ENCODE results near the gene AKAP10.
"Not testable (repeated sequence)": the region's sequence is repeated elsewhere in the genome, so short reads cannot be mapped to it uniquely, and the experiment has no call there.

Gene AKAP10

DNA sequence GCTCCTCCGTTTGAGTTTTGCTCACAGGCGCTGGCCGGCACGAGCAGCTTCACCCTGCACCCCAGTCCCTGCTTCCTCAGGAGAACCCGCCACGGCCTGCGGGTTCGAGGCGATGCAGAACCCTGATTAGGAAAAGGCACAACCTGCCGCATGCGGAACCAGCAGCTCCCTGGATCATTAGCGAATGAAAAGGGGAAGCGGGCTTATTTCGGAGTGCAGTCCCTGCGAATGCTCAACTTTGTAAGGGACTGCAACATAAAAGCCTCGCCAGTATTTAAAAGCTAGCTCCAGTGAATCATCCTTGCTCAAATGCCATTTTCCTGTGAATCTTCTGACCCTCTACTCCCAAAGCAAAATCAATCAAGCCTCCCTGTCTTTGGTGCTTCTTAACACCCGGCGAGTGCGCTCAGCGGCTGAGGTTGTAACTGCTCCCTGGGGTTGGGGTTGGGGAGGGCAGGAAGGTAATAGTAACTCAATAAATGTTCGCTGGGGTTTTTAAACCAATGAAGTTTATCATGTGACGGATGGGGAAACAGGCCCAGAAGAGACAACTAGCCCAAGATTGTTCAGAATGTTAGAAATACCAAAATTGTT lies 678 bp upstream of the AKAP10 start:
- DNase-seq: peak in 1 of 2 donors; percentile 72

DNA sequence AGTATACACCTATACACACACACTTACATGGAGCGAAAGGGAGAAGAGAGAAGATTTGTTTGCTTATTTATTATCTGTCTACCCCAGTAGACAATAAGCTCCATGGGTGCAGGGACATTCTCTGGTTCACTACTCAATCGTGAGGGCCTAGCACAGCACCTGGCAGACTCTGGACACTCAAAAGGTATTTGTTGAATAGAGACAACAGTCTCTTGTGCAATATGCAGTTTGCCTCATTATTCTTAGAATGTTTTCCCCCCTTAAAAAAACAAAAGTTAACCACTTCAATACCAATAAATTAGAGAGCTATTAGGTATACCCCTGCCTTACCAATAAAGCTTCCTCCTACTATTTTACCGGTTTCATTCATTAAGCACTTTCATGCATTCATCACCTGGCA lies 2.0 kb downstream of the AKAP10 start:
- no peak for DNase-seq

DNA sequence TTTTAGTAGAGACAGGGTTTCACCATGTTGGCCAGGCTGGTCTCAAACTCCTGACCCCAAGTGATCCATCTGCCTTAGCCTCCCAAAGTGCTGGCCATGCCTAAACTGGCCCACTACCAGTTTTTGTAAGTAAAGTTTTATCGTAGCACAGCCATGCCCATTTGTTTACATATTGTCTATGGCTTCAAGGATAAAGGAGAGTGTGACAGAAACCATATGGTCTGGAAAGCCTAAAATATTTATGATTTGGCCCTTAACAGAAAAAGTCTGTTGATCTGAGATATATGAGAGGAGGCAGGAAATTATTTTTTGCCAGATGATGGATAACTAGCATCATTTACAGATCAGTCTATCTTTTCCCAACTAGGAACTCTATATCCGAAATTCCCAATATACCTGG lies 4.5 kb downstream of the AKAP10 start:
- no peak for DNase-seq

DNA sequence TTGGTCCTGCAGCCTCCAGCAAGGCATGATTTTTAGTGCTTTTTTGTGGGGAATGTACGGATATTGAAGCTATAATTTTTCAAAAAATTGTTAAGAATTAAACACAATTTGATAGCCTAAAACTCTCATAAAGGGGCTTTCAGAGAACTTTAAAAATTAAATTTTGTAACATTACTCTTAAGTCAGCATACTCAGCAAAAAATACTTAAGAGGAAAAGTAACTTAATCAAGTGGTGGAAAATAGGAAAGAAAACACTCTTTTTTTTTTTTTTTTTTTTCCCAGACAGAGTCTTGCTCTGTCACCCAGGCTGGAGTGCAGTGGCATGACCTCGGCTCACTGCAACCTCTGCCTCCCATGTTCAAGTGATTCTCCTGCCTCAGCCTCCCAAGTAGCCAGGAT lies 14.7 kb downstream of the AKAP10 start:
- not testable (repeated sequence) for DNase-seq

DNA sequence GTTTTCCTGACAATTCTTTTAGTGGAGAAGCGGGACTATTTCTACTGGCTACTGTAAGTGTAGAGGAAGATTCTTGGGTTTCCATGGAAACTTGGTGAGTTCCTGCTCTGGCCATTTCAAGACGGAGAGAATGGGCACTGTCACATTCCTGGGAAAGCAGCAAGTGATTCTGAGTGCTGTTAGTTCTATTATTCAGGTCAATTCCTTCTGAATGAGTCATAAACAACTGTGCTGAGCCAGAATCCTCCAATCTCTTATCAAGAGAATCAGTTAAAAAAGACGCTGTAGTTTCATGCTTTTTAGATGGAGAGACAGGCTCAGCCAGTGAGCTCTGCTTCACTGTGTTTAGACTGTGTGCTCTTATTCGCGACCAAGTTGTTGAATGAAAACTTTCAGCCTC lies 19.6 kb downstream of the AKAP10 start:
- no peak for DNase-seq

DNA sequence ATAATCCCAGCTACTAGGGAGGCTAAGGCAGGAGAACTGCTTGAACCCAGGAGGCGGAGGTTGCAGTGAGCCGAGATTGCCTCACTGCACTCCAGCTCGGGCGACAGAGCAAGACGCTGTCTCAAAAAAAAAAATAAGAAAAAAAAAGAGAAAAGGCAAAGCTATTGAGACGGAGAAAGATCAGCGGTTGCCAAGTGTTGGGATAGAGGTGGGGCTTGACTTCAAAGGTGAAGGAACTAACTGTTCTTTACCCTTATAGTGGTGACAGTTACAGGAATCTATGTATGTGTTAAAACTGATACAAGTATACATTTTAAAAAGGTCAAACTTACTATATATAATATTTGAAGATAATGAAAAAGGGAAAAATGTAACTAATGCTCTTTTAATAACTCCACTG lies 22.5 kb downstream of the AKAP10 start:
- no peak for DNase-seq

DNA sequence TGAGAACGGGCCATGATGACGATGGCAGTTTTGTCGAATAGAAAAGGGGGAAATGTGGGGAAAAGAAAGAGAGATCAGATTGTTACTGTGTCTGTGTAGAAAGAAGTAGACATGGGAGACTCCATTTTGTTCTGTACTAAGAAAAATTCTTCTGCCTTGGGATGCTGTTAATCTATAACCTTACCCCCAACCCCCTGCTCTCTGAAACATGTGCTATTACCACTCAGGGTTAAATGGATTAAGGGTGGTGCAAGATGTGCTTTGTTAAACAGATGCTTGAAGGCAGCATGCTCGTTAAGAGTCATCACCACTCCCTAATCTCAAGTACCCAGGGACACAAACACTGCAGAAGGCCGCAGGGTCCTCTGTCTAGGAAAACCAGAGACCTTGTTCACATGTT lies 26.2 kb downstream of the AKAP10 start:
- not testable (repeated sequence) for DNase-seq

DNA sequence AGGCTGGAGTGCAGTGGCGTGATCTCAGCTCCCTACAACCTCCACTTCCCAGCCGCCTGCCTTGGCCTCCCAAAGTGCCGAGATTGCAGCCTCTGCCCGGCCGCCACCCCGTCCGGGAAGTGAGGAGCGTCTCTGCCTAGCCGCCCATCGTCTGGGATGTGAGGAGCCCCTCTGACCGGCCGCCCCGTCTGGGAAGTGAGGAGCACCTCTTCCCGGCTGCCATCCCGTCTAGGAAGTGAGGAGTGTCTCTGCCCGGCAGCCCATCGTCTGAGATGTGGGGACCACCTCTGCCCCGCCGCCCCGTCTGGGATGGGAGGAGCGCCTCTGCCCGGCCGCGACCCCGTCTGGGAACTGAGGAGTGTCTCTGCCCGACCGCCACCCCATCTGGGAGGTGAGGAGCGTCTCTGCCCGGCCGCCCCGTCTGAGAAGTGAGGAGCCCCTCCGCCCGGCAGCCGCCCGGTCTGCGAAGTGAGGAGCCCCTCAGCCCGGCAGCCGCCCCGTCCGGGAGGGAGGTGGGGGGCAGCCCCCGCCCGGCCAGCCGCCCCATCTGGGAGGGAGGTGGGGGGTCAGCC lies 26.9 kb downstream of the AKAP10 start:
- DNase-seq: not testable (repeated sequence)

DNA sequence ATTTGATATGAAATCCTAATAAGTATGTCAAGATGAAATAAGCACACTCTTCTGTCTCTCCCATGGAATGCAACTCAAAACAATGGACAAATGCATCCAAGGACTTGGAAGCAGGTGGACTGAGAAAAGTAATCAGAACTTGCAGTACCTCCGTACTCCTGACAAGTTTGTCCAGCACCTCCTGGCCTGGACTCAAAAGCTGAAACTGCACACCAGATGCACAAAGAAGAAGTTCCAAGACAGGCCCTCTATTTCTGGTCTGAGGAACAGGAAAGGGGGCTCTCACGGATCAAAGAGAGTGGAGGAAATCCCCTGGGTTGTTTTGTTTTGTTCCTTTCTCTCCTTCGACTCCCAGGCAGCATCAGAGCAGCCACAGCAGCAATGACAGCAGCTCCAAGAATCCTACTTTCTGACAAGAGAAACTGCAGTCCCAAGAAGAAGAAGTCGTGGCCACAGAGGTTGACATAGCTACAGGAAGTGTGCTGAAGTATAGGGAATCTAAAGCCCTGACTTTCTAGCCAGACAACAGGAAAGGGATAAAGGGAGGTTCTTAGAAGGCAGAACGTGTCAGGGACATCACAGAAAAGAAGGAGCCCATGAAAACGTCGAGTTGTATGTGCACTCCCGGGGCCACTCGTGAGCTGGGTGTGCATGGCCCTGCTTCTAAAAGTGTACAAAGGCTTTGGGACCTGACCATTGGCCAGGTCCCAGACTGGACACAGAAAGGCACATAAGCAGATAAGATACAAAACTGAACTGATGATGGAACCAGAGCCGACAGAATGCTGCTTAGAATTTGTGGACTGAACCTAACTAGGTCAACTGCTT lies 29.3 kb downstream of the AKAP10 start:
- no peak for DNase-seq

DNA sequence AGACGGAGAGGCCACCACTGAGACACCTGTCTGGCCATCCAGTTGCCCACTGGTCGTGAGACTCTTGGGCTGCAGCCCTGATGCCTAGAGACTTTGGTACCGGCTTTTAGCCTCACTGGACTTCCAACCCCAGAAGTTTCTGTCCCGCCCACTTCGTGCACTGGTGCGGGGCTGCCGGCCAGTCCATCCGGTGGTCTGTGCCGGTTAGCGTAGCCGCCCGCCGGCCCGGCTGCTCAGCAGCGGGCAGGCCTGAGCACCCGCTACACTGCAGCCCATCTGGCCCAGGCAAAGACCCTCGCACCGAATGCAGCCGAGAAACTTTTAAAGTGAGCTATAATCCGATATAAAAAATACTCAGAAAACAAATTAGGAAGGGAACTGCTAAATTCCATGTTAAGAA lies 30.7 kb downstream of the AKAP10 start:
- DNase-seq: no peak

DNA sequence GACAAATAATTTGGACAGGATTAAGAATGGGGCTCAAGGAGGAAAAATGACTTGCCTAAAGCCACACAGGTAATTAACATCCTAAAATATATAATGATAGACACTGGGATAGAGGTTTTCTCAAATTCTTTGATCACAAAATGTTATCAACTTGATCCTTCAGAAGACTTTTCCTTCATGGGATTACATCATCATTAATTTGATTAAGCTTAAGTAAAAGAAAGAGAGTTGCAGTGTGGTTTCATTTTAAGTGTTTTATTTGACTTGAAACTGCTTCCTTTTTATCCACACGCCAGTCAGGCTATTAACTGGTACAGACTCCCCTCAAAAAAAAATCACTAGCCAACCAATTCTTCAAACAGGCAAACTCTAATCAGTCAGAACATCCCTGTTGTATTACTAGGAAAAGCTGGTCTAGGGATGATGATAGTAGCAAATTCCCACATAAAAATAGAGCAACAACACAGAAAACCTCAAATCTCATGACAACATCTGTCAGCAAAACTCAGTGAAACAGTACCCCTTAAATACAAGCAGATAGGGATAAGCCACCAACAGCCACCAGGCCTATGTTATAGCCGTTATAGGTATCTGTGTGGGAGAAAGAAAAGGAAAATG lies 32.5 kb downstream of the AKAP10 start:
- no peak for DNase-seq

DNA sequence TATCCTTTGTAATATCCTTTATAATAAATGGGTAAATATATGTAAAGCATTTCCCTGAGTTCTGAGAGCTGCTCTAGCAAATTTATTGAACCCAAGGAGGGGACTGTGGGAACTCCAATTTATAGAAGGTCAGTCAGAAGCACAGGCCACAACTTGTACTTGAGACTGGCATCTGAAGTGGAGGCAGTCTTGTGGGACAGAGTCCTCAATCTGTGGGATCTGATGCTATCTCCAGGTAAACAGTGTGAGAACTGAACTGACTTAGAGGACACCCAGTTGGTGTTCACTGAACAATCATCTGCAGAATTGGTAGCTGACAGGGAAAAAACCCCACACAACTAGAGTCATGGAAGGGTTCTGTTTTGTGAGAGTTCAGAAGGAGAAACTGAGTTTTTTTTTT lies 34.0 kb downstream of the AKAP10 start:
- no peak for DNase-seq

DNA sequence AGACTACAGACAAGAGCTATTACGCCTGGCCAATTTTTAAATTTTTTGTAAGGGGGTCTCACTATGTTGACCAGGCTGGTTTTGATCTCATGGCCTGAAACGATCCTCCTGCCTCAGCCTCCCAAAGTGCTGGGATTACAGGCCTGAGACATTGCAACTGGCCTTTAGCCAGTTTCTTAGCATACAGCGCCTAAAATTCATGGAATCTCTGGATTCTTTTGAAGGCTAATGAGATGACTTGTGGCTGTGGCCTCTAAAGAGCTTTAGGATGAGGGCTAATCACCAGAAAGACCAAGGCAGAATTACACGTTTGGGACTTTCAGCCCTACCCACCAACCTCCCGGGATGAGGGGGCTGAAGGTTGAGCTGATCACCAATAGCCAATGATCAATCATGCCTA lies 34.6 kb downstream of the AKAP10 start:
- DNase-seq: no peak

DNA sequence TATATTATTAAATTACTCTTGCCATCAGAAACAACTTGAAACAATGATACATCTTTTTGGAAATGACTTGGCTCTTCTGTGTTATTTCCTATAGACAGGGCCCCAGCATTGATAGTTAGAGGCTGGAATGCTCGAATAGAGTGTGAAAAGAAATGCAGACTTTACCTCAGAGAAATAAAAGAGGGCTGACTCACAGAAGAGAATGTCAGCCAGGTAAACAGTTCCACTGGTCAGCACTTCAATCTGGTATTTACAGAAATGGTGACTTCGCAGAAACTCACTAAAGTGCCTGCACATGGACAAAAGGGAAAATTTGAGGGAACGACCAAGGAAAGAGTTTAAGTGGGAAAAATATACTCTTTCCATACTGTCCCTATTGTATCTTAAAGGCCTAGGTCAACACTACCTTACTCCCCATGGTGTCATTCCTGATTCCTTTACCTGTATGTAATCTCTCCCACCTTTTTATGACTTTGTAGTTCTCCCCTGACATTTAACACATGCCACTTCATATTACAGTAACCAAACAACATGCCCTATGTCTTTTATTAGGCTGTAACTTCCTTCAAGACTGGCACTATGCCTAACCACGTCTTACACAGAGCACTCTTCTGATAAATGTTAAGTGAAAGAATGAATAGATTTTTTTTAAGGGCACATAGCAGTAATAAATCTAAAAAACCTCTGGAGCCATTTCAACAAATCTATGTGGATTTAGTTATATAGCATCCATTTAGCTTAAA lies 36.7 kb downstream of the AKAP10 start:
- DNase-seq: no peak

DNA sequence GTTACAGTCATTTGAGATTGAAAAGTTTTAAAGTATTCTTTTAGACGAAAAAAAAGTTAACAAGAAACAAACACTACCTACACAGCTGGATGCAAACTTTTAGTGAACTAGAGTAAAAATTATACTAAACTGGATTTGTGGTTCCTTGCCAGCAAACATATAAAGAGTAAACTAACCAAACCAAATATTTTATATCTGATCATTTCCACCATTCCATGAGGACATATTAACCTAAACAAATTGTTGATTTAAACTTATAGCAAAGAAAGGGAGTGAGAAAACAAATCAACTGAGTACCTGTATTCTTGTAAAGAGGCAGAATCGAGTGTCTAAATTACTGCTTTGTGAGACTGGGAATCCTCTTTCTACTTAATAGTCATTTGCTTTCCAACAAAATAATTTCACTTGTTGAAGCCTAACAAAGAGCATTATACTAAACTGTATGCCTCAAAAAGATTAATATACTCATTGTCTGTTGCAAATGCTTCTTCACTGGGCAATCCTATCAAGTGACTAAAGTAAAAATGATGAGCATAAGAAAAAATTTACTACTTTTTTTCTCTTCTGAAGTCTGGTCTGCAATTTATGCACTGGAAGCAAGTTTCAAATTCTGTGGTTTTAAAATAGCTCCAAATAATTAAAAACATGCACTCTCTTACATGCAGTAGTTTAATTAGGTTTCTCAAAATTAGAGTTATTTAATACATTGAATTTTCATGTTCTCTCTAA lies 37.5 kb downstream of the AKAP10 start:
- no peak for DNase-seq

DNA sequence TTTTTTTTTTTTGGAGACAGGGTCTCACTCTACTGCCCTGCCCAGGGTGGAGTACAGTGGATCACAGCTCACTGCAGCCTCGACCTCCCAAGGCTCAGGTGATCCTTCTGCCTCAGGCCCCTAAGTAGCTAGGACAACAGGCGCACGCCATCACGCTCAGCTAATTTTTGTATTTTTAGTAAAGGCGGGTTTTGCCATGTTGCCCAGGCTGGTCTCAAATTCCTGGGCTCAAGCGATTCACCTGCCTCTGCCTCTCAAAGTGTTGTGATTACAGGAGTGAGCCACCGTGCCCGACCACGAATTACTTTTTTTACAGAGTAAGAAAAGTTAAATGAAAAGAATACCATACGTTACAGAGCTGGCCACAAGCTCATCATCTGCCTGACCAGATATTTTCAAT lies 38.9 kb downstream of the AKAP10 start:
- DNase-seq: no peak

DNA sequence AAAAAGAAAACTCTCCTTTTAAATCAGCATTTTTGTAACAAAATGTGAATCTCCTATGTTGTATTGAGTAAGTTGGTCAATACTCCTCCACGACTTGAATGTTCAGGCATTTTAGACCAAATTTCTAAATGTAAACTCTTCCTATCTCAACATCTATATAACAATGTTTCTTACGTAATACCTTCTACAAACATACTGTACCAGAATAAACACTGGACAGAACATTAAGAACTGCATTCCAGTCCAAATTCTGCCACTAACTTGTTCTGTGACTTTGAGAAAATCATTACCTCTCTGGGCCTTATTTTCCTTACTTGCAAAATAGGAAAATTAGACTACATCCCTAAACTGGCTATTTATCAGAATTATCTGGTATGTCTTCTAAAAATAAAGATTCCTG lies 40.1 kb downstream of the AKAP10 start:
- no peak for DNase-seq

DNA sequence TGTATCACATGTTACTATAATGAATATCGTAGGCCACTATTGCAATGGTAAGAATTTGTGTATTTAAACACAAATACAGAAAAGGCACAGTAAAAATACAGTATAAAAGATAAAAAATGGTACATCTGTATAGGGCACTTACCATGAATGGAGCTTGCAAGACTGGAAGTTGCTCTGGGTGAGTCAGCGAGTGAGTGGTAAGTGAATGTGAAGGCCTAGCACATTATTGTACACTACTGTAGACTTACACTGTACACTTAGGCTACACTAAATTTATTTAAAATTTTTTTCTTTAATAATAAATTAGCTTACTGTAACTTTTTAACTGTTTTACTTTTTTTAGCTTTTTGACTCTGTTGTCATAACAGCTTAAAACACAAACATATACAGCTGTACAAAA lies 42.5 kb downstream of the AKAP10 start:
- no peak for DNase-seq

DNA sequence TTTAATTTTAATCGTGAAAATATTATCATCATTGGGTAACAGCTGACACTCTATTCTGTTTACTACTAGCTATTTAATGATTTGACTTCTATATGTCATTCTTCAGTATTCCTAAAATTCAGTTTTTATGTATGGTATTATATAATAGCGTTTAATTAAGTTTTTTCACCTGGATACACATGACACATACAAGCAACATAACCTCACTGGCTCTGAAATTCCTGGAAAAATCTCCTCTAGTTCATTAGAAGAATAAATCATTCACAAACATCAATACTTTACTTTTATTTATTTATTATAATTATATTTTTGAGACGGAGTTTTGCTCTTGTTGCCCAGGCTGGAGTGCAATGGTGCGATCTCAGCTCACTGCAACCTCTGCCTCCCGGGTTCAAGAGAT lies 44.0 kb downstream of the AKAP10 start:
- no peak for DNase-seq

DNA sequence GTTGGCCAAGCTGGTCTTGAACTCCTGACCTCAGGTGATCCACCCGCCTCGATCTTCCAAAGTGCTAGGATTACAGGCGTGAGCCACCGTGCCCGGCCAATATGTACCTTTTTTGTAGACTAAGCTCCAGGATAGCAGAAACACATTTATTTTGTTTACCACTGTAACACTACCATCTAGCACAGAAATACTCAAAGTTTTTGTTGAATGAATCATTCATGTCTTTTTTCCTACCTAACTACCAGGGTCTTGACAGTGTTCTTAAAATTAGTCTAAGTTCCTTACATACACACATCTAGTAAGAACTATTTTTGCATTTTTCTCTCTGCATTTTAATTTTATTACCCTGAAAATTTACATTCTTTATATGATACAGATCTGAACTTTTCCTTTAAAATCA lies 44.4 kb downstream of the AKAP10 start:
- DNase-seq: no peak

DNA sequence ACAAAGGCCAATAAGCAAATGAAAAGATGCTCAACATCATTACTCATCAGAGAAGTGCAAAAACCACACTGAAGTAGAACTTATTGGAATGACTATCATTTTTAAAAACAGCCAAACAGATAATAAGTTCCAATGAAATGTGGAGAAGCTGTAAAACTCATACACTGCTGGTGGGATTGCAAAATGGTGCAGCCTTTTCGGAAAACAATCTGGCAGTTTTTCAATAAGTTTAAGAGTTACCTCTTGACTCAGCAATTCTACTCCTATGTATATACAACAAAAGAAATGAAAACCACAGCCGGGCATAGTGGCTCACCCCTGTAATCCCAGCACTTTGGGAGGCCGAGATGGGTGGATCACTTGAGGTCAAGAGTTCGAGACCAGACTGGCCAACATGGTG lies 49.3 kb downstream of the AKAP10 start:
- DNase-seq: no peak

DNA sequence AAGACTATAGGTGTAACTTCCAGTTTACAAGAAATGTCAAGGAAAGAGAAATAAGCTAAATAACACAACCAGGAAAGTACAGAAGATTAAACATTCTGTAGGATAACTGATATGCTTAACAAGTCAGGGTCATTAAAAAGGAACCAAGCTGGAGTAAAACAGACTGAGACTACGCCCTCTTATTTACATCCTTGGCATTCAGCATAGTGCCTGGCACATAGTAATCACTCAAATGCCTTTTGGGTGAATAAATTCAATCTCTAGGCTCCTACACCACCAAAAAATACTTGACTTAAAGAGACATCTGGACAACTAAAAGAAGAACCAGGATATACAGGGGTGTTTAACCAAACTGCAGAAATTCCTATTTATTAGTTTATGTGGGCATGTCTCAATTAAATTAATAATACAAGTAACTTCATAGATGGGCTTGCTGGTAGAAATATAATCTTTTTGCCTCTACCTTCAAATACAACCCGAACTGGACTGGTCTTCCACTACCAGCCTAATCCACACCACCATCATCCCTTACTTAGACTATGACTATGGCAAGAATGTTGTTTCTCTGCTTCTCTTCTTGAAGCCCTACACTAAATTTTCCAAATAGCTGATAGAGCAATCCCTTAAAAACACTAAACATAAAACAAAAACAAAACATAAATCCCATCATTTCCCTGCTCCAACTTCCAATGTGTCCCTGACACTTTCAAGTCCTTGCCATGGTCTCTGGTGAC lies 62.2 kb downstream of the AKAP10 start:
- no peak for DNase-seq

Measured in bone marrow (tissue), 2 donors.